Measurements from ENCODE around the gene UBE3C.
A peak's percentile ranks its signal among the peaks of the same experiment; 100 is the strongest.
"Not testable (repeated sequence)": the region's sequence is repeated elsewhere in the genome, so short reads cannot be mapped to it uniquely, and the experiment has no call there.

Gene UBE3C

DNA sequence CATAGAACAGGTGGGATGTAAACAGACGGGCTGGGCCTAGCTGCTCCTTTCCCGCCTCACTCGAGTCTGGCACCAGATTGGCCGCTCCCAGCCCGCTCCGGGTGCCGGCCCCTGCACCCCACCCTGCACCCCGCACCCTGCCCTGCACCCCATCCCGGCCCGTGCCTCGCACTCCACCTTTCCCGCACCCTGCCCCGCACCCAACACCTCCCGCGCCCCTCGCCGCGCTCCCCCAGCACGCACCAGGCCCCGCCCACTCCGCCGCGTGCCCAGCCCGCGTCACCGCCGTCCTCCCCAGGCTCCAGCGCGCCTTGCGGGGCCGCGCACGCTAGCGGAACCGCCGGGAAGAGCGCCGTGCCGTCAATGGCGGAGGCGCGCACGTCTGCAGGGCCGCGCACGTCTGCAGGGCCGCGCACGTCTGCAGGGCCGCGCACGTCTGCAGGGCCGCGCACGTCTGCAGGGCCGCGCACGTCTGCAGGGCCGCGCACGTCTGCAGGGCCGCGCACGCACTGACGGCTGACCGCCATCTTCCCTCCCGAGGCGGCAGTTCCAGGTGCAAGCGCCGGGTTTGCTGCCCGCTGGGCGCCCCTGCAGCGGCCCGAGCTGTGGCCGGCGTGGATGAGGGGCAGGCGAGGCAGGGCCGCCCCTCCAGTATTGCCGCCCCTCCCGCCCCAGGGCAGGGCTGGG is at the start of gene UBE3C:
Gene UBE3C, plus strand, starts transcription at position 503 of the 687 bp plus-strand sequence. CDS start 347 bp downstream, outside the sequence.
- H3K4me3 ChIP-seq (ENCODE audit: low read depth, low read length), result peak within 1 kb of the TSS; percentile 68
- in situ Hi-C loops (cut with HindIII; ENCODE audit: low sequenced_read_pairs), result no loop called here
- DNase-seq (ENCODE audit: low read depth, low spot score), result peak; percentile 93
- TF ChIP-seq, protein P1, sequence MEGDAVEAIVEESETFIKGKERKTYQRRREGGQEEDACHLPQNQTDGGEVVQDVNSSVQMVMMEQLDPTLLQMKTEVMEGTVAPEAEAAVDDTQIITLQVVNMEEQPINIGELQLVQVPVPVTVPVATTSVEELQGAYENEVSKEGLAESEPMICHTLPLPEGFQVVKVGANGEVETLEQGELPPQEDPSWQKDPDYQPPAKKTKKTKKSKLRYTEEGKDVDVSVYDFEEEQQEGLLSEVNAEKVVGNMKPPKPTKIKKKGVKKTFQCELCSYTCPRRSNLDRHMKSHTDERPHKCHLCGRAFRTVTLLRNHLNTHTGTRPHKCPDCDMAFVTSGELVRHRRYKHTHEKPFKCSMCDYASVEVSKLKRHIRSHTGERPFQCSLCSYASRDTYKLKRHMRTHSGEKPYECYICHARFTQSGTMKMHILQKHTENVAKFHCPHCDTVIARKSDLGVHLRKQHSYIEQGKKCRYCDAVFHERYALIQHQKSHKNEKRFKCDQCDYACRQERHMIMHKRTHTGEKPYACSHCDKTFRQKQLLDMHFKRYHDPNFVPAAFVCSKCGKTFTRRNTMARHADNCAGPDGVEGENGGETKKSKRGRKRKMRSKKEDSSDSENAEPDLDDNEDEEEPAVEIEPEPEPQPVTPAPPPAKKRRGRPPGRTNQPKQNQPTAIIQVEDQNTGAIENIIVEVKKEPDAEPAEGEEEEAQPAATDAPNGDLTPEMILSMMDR (IDR thresholded peaks at IDR 0.05; ENCODE audit: low read depth, low read length), result no peak

DNA sequence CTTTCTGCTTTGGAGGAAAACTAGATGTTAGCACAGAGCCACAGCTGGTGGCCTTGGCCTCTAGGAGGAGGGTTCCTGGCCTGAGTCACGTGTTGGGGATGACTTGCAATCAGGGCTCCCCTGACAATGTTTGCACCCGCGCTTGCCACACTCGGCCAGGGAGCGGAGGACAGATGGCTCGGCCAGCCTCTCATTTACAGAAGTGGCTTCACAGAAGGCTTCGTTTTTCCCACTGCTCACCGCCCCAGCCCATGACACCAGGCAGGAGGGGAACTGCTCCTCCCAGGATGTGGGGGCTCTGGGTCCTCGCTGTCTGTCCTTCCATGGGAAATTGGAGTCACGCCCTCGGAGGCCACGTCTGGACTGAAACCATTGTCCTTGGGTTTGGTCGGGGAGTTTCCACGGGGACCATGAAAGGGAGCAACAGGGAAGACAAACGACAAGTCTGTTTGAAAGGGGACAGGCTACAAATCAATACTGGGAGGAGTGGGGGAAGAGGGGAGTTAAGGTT is 49.6 kb upstream of the UBE3C start:
- in situ Hi-C loops (cut with HindIII; ENCODE audit: low sequenced_read_pairs), result no loop called here
- TF ChIP-seq, protein P1 (IDR thresholded peaks at IDR 0.05; ENCODE audit: low read depth, low read length), result no peak
- no peak for DNase-seq (ENCODE audit: low read depth, low spot score)
- no peak overlapping the region for H3K4me3 ChIP-seq (ENCODE audit: low read depth, low read length)

DNA sequence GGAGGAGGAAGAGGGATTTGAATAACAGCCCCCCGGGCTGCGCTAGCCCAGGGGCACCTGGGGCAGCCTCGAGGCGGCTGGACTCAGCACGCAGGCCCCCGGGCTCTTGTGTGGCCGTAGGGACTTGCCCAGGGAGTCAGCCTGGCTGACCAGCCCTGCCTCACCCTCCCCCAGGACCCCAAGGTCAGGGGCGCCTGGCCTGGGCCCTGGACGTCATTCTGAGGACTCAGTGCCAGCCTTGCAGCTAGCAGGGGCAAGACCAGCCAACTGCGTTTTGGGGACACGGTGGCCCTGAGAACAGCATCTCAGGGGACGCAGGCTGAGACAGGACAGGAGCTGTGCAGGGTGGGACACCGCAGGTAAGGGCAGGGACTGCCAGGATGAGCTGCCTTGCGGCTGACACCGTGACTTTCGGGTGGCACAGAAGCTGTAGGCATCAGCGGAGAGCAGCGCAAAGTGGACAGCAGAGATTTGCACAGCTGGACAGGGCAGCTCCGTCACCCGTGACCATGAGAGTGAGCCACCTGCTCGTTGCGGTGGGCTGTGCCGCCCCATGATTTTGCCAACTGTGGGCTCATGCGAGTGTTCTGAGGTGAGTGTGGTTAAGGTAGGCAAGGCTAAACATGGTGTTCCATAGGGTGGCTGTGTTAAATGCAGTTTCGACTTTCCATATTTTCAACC is 48.1 kb upstream of the UBE3C start:
- no peak for DNase-seq (ENCODE audit: low read depth, low spot score)
- in situ Hi-C loops (cut with HindIII; ENCODE audit: low sequenced_read_pairs), result no loop called here
- TF ChIP-seq, protein P1 (IDR thresholded peaks at IDR 0.05; ENCODE audit: low read depth, low read length), result no peak
- no peak overlapping the region for H3K4me3 ChIP-seq (ENCODE audit: low read depth, low read length)

DNA sequence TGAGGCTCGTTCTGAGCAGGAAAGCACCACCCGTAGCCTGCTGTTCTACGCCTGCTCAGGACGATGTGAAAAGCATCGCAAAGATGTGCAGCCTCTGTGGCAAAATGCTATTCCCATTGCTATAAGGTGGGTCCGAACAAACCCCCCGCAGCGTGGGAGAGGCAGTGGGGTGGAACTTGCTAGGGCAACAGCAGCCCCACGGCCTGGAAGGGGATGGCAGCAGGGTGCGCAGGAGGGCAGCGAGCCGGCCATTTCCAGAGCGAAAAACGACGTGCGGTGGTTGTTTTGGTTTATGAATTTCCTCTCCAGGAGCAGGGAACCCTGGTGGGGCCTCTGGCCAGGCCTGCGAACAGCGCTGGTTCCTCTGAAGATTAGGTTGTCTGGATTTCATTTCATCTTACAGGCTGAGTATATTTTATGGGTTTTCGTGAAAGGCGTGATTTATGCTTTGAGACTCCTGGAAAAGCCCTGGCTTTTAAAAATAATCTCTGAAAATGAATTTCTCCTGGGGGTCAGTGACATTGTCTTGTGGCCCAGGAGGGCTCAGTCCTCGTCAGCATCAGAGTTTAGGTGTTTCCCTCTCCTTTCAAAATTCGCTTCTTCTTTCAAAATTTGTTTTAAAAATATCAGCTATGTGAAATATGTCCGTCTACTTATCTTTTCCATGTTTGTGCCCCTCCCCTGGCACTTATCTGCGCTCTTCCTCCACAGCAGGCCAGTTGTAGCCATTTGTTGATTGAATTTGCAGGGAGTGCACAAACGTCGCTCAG is 42.3 kb upstream of the UBE3C start:
- TF ChIP-seq, protein P1 (IDR thresholded peaks at IDR 0.05; ENCODE audit: low read depth, low read length), result no peak
- no peak overlapping the region for H3K4me3 ChIP-seq (ENCODE audit: low read depth, low read length)
- DNase-seq (ENCODE audit: low read depth, low spot score), result no peak
- in situ Hi-C loops (cut with HindIII; ENCODE audit: low sequenced_read_pairs), result no loop called here

DNA sequence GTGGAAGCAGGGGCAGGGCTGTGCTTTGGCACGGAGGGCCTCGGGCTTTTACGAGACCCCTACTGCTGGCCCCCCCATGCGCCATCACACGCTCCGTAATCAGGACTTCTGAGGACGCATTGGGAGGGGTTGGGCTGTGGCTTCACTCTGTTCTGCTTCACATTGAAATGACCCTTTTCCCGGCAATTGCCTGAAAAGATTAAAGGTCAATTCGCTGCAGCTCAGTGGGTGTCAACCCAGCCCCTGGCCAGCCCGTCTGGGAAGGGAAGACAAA is 41.7 kb upstream of the UBE3C start:
- in situ Hi-C loops (cut with HindIII; ENCODE audit: low sequenced_read_pairs), result no loop called here
- TF ChIP-seq, protein P1 (IDR thresholded peaks at IDR 0.05; ENCODE audit: low read depth, low read length), result no peak
- H3K4me3 ChIP-seq (ENCODE audit: low read depth, low read length), result no peak overlapping the region
- no peak for DNase-seq (ENCODE audit: low read depth, low spot score)

DNA sequence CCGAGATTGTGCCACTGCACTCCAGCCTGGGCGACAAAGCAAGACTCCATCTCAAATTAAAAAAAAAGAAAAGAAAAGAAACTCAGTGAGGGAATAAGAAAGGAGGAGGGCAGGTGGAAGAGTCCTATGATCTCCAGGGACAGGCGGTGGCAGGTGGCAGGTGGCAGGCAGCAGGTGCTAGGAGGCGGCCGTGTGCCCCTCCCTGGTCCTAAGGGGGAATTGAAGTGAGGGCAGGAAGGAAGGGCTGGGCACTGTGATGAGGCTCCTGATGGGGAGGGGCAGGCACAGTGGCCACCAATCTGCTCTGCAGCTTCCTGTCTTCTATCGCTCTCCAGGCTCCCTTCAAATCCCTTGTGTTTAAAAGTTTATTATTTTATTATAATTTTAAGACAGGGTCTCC is 41.2 kb upstream of the UBE3C start:
- no peak for DNase-seq (ENCODE audit: low read depth, low spot score)
- TF ChIP-seq, protein P1 (IDR thresholded peaks at IDR 0.05; ENCODE audit: low read depth, low read length), result no peak
- no peak overlapping the region for H3K4me3 ChIP-seq (ENCODE audit: low read depth, low read length)
- in situ Hi-C loops (cut with HindIII; ENCODE audit: low sequenced_read_pairs), result no loop called here

DNA sequence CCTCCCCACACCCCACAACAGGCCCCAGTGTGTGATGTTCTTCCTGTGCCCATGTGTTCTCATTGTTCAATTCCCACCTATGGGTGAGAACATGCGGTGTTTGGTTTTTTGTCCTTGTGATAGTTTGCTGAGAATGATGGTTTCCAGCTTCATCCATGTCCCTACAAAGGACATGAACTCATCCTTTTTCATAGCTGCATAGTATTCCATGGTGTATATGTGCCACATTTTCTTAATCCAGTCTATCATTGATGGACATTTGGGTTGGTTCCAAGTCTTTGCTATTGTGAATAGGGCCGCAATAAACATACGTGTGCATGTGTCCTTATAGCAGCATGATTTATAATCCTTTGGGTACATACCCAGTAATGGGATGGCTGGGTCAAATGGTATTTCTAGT is 38.7 kb upstream of the UBE3C start:
- H3K4me3 ChIP-seq (ENCODE audit: low read depth, low read length); DNase-seq (ENCODE audit: low read depth, low spot score); in situ Hi-C loops (cut with HindIII; ENCODE audit: low sequenced_read_pairs): not testable (repeated sequence)

DNA sequence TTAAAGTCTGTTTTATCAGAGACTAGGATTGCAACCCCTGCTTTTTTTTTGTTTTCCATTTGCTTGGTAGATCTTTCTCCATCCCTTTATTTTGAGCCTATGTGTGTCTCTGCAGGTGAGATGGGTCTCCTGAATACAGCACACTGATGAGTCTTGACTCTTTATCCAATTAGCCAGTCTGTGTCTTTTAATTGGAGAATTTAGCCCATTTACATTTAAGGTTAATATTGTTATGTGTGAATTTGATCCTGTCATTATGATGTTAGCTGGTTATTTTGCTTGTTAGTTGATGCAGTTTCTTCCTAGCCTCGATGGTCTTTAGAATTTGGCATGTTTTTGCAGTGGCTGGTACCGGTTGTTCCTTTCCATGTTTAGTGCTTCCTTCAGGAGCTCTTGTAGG is 35.1 kb upstream of the UBE3C start:
- in situ Hi-C loops (cut with HindIII; ENCODE audit: low sequenced_read_pairs); H3K4me3 ChIP-seq (ENCODE audit: low read depth, low read length); DNase-seq (ENCODE audit: low read depth, low spot score): not testable (repeated sequence)

Measured in astrocyte of the spinal cord (primary cell).